ENCODE data around the gene MPRIP. TPM values are rescaled to one million over a fixed set of nuclear protein-coding genes. Genes with fewer than 3 reads are reported as not detected.

The MPRIP gene
- total RNA-seq, 1 donor from 2014 or later: 863 TPM

- Mint-ChIP-seq H3K4me1 (ENCODE audit: low read depth, unreplicated experiment) (peaks cover 25% of the 10 kb centered on the region), H3K4me3 (ENCODE audit: unreplicated experiment) (no peak overlapping the region), H3K9me3 (ENCODE audit: unreplicated experiment) (peaks cover 15% of the 10 kb centered on the region), H3K27ac (ENCODE audit: unreplicated experiment) (peak overlapping the region; percentile 43), H3K36me3 (ENCODE audit: unreplicated experiment) (peaks cover 9% of the 10 kb centered on the region), H3K27me3 (ENCODE audit: unreplicated experiment) (peaks cover 6% of the 10 kb centered on the region)
- DNase-seq: no peak
- no peak for TF ChIP-seq CTCF (IDR thresholded peaks at IDR 0.05; ENCODE audit: partially characterized antibody, unreplicated experiment)
Measured at GRCh38 chr17:17186551-17187505, 144.6 kb downstream of the MPRIP start.

- Mint-ChIP-seq H3K27ac (ENCODE audit: unreplicated experiment) (no peak overlapping the region), H3K9me3 (ENCODE audit: unreplicated experiment) (peaks cover 16% of the 10 kb centered on the region), H3K36me3 (ENCODE audit: unreplicated experiment) (peaks cover 9% of the 10 kb centered on the region), H3K27me3 (ENCODE audit: unreplicated experiment) (peaks cover 6% of the 10 kb centered on the region), H3K4me3 (ENCODE audit: unreplicated experiment) (no peak overlapping the region), H3K4me1 (ENCODE audit: low read depth, unreplicated experiment) (peaks cover 27% of the 10 kb centered on the region)
- no peak for TF ChIP-seq CTCF (IDR thresholded peaks at IDR 0.05; ENCODE audit: partially characterized antibody, unreplicated experiment)
- DNase-seq: no peak
Measured at GRCh38 chr17:17188586-17188985, 146.3 kb downstream of the MPRIP start.

- peaks cover 6% of the 10 kb centered on the region for H3K27me3 Mint-ChIP-seq (ENCODE audit: unreplicated experiment)
- peaks cover 23% of the 10 kb centered on the region for H3K4me1 Mint-ChIP-seq (ENCODE audit: low read depth, unreplicated experiment)
- no peak overlapping the region for H3K4me3 Mint-ChIP-seq (ENCODE audit: unreplicated experiment)
- peaks cover 14% of the 10 kb centered on the region for H3K9me3 Mint-ChIP-seq (ENCODE audit: unreplicated experiment)
- DNase-seq: no peak
- peaks cover 9% of the 10 kb centered on the region for H3K36me3 Mint-ChIP-seq (ENCODE audit: unreplicated experiment)
- H3K27ac Mint-ChIP-seq (ENCODE audit: unreplicated experiment): no peak overlapping the region
- no peak for TF ChIP-seq CTCF (IDR thresholded peaks at IDR 0.05; ENCODE audit: partially characterized antibody, unreplicated experiment)
Measured at GRCh38 chr17:17189559-17189958, 147.3 kb downstream of the MPRIP start.

- DNase-seq: no peak
- Mint-ChIP-seq H3K9me3 (ENCODE audit: unreplicated experiment) (peaks cover 12% of the 10 kb centered on the region), H3K27ac (ENCODE audit: unreplicated experiment) (no peak overlapping the region), H3K4me1 (ENCODE audit: low read depth, unreplicated experiment) (peaks cover 23% of the 10 kb centered on the region), H3K36me3 (ENCODE audit: unreplicated experiment) (peaks cover 9% of the 10 kb centered on the region), H3K27me3 (ENCODE audit: unreplicated experiment) (peaks cover 6% of the 10 kb centered on the region), H3K4me3 (ENCODE audit: unreplicated experiment) (no peak overlapping the region)
- no peak for TF ChIP-seq CTCF (IDR thresholded peaks at IDR 0.05; ENCODE audit: partially characterized antibody, unreplicated experiment)
Measured at GRCh38 chr17:17190188-17190587, 147.9 kb downstream of the MPRIP start.

- Mint-ChIP-seq H3K36me3 (ENCODE audit: unreplicated experiment) (peaks cover 3% of the 10 kb centered on the region), H3K4me3 (ENCODE audit: unreplicated experiment) (no peak overlapping the region), H3K27ac (ENCODE audit: unreplicated experiment) (peak overlapping the region; percentile 38), H3K4me1 (ENCODE audit: low read depth, unreplicated experiment) (peaks cover 15% of the 10 kb centered on the region), H3K27me3 (ENCODE audit: unreplicated experiment) (peaks cover 7% of the 10 kb centered on the region), H3K9me3 (ENCODE audit: unreplicated experiment) (peaks cover 8% of the 10 kb centered on the region)
- TF ChIP-seq CTCF (IDR thresholded peaks at IDR 0.05; ENCODE audit: partially characterized antibody, unreplicated experiment): no peak
- no peak for DNase-seq
Measured at GRCh38 chr17:17191346-17191792, 149.1 kb downstream of the MPRIP start.
